GM12878 (cell line): ENCODE results near the gene ZNF486. TPM values are rescaled to one million over a fixed set of nuclear protein-coding genes. Genes with fewer than 3 reads are reported as not detected.

Experiments used
- ATAC-seq: fragments of 200-7000 bp; cut with Tn5 transposase; 3 replicates; pipeline ENCODE4 v1.9.1; 2020; ENCODE audit warnings: mild to moderate bottlenecking, moderate library complexity
- BruUV-seq: library from RNA; stranded (reverse); fragments of 400-500 nt; replicated peaks from 2 replicates; lab custom pipeline; 2021; lab: Mats Ljungman, UMichigan
- CTCF ChIA-PET: fragments of 300-600 bp; sonication (Branson Sonifier 250); formaldehyde crosslinking; extraction: SDS; loops from one replicate; lab custom pipeline; 2021; ENCODE audit warnings: inconsistent platforms; lab: Yijun Ruan, JAX
- POLR2A ChIA-PET: fragments of 350-600 bp; formaldehyde crosslinking; extraction: SDS; loops from one replicate; lab custom pipeline; 2021; ENCODE audit warnings: inconsistent platforms; lab: Charles Lee
- RAD21 ChIA-PET: fragments of 300-600 bp; sonication (Branson Sonifier 250); formaldehyde crosslinking; loops from one replicate; lab custom pipeline; 2023; ENCODE audit warnings: antibody characterized with exemption; ENCODE audit not compliant: unreplicated experiment; lab: Charles Lee
- SMC1A ChIA-PET: fragments of 300-600 bp; sonication (Branson Sonifier 250); formaldehyde crosslinking; loops from one replicate; lab custom pipeline; 2023; ENCODE audit not compliant: unreplicated experiment, uncharacterized antibody; lab: Charles Lee
- DNase-seq: peaks from one replicate; pipeline ENCODE4 v3.0.0-alpha.2; 2011; ENCODE audit warnings: low read depth, low spot score
- FAIRE-seq: peaks from 3 replicates; lab custom pipeline; 2011; peaks lifted over from hg19 to GRCh38; lab: Jason Lieb, UNC
- H2AFZ ChIP-seq: 2 replicates; pipeline ENCODE4 v1.6.0; 2011; ENCODE audit warnings: low read depth, low read length, control low read depth; ENCODE audit not compliant: control insufficient read depth
- H3K27ac ChIP-seq: 2 replicates; pipeline ENCODE4 v1.5.1; 2011; ENCODE audit warnings: control low read depth; ENCODE audit not compliant: control insufficient read depth, insufficient read depth
- H3K27me3 ChIP-seq, 2 experiments: replicated peaks in 1 of 2; 2 replicates each; pipeline versions ENCODE4 v1.6.0 to v1.6.1; 2011; ENCODE audit warnings: low read length in 1 of 2; ENCODE audit not compliant: control insufficient read depth in 2 of 2, insufficient read depth in 2 of 2
- H3K36me3 ChIP-seq, 2 experiments: 2 replicates each; pipeline ENCODE4 v1.5.1; 2011; ENCODE audit warnings: low read length in 1 of 2; ENCODE audit not compliant: control insufficient read depth in 2 of 2, insufficient read depth in 2 of 2
- H3K4me1 ChIP-seq: 2 replicates; pipeline ENCODE4 v1.6.1; 2011; ENCODE audit warnings: mild to moderate bottlenecking, low read length, moderate library complexity, mixed read lengths; ENCODE audit not compliant: control insufficient read depth, insufficient read depth
- H3K4me2 ChIP-seq: 2 replicates; pipeline ENCODE4 v1.6.0; 2011; ENCODE audit warnings: control low read depth; ENCODE audit not compliant: control insufficient read depth, insufficient read depth
- H3K4me3 ChIP-seq: fragments of 200-600 bp; sonication (generic); 2 replicates; pipeline ENCODE4 v1.5.1; 2016
- H3K79me2 ChIP-seq: 2 replicates; pipeline ENCODE4 v1.6.0; 2011; ENCODE audit warnings: low read length; ENCODE audit not compliant: control insufficient read depth, insufficient read depth
- H3K9ac ChIP-seq: 2 replicates; pipeline ENCODE4 v1.8.0; 2011; ENCODE audit warnings: low read length, control low read depth, mixed read lengths; ENCODE audit not compliant: control insufficient read depth, insufficient read depth
- H3K9me3 ChIP-seq: replicated peaks from 3 replicates; pipeline ENCODE4 v1.5.1; 2011; ENCODE audit warnings: mild to moderate bottlenecking, low read length; ENCODE audit not compliant: control insufficient read depth, insufficient read depth
- H4K20me1 ChIP-seq: 2 replicates; pipeline ENCODE4 v1.6.0; 2011; ENCODE audit not compliant: control insufficient read depth, insufficient read depth
- ATF2 ChIP-seq: IDR thresholded peaks from 2 replicates; pipeline ENCODE4 v1.6.1; 2012; ENCODE audit warnings: low read length, inconsistent platforms
- BMI1 ChIP-seq: fragments of 450-650 bp; IDR thresholded peaks from 2 replicates; pipeline ENCODE4 v1.6.1; 2016; ENCODE audit warnings: mild to moderate bottlenecking, moderate library complexity, borderline replicate concordance
- CBX3 ChIP-seq: fragments of 200-600 bp; sonication (generic); IDR thresholded peaks from 2 replicates; pipeline ENCODE4 v1.6.1; 2016; ENCODE audit warnings: low read depth, borderline replicate concordance
- GABPA ChIP-seq: IDR thresholded peaks from 2 replicates; pipeline ENCODE4 v1.6.1; 2014; ENCODE audit warnings: antibody characterized with exemption, low read depth, mild to moderate bottlenecking, inconsistent platforms
- IKZF2 ChIP-seq, 2 experiments: fragments of 450-650 bp; IDR thresholded peaks; 2 replicates each; pipeline ENCODE4 v1.6.1; 2017; ENCODE audit warnings: mild to moderate bottlenecking in 2 of 2, moderate library complexity in 2 of 2
- JUNB ChIP-seq: IDR thresholded peaks from 2 replicates; pipeline ENCODE4 v1.6.1; 2016; ENCODE audit warnings: antibody characterized with exemption, mild to moderate bottlenecking
- MYC ChIP-seq: IDR thresholded peaks from 2 replicates; pipeline ENCODE4 v1.6.1; 2011; ENCODE audit warnings: mild to moderate bottlenecking, low read length, moderate library complexity, inconsistent platforms; ENCODE audit not compliant: insufficient read depth, insufficient replicate concordance, insufficient read length, severe bottlenecking
- NBN ChIP-seq: fragments of 450-650 bp; IDR thresholded peaks from 2 replicates; pipeline ENCODE4 v1.6.1; 2016
- NKRF ChIP-seq: fragments of 450-650 bp; conservative IDR thresholded peaks from 2 replicates; pipeline ENCODE4 v1.6.1; 2017; ENCODE audit warnings: mild to moderate bottlenecking, moderate library complexity
- NR2C1 ChIP-seq: fragments of 450-650 bp; IDR thresholded peaks from 2 replicates; pipeline ENCODE4 v1.6.1; 2017; ENCODE audit warnings: antibody characterized with exemption, mild to moderate bottlenecking, moderate library complexity
- YBX1 ChIP-seq: fragments of 450-650 bp; IDR thresholded peaks from 2 replicates; pipeline ENCODE4 v1.6.1; 2016; ENCODE audit warnings: antibody characterized with exemption
- WGBS: methylation state at CpG from one replicate; pipeline ENCODE4 v1.1.6; 2016; ENCODE audit warnings: low lambda C conversion rate; ENCODE audit not compliant: insufficient replicate concordance, insufficient coverage; ENCODE audit errors: missing lambda C conversion rate; 5-methylcytosine and 5-hydroxymethylcytosine counted together
- in situ Hi-C: fragments of 300-500 bp; cut with MboI; formaldehyde crosslinking; loops from 9 replicates; pipeline ENCODE4 v1.14.3; 2018; ENCODE audit warnings: mixed read lengths
- intact Hi-C: fragments of 100-400 bp; cut with micrococcal nuclease; formaldehyde crosslinking; loops from one replicate; pipeline ENCODE4 v1.14.2; 2022; ENCODE audit not compliant: unreplicated experiment
- polyA plus RNA-seq, 11 experiments: library from polyadenylated mRNA; depleted of rRNA in 4 of 11; unstranded in 6 of 11; stranded (reverse) in 5 of 11; fragments of >200 nt; fragmentation: Nextera tagmentation in 4 of 11; fragmentation: Illumina TruSeq in 1 of 11; extraction: Ambion mirVana in 4 of 11; extraction: Trizol in 1 of 11; gene quantifications; 1 replicate in 1 of 11; 2 replicates in 10 of 11; pipeline versions ENCODE4 v1.2.1 to v1.2.3, GENCODE V29; 2011 to 2016; ENCODE audit warnings: inconsistent platforms in 2 of 11, missing spikeins in 2 of 11, low read depth in 1 of 11
- total RNA-seq, 4 experiments: library from RNA; depleted of rRNA in 3 of 4; stranded (reverse); fragments of >200 nt in 3 of 4; fragmentation: Illumina TruSeq in 1 of 4; extraction: Trizol in 1 of 4; gene quantifications; 2 replicates each; pipeline versions ENCODE4 v1.2.1 to v1.2.3, GENCODE V29; 2013 to 2021

Gene ZNF486
- total and polyA plus RNA-seq, 10 of the 15 experiments (the other 5 are each of a cell fraction or from before 2014, with no cell fraction given), result 0.02 to 1.0 (median 0.09) TPM; not detected in 1

- ATAC-seq (no peak), FAIRE-seq (no peak), DNase-seq (no peak)
- no TSS peak for BruUV-seq
- H3K27me3 ChIP-seq, result no peaks in the 10 kb centered on the region
- H2AFZ ChIP-seq, result no peak overlapping the region
- H3K9ac ChIP-seq, result no peak overlapping the region
- ChIA-PET RAD21 (no interaction called here), CTCF (no interaction called here), POLR2A (no interaction called here), SMC1A (no interaction called here)
- intact Hi-C loops (no loop called here), in situ Hi-C loops (no loop called here)
- H4K20me1 ChIP-seq, result no peaks in the 10 kb centered on the region
- WGBS, result 50% methylated on average over 4 of the region's 4 CpGs
- no peaks in the 10 kb centered on the region for H3K79me2 ChIP-seq
- no peaks in the 10 kb centered on the region for H3K4me1 ChIP-seq
- no peak overlapping the region for H3K27ac ChIP-seq
- no peak overlapping the region for H3K4me2 ChIP-seq
- no peaks in the 10 kb centered on the region for H3K36me3 ChIP-seq
- no peak overlapping the region for H3K4me3 ChIP-seq
- TF ChIP-seq NKRF, result no peak
- no peak for TF ChIP-seq CBX3
- TF ChIP-seq ATF2, result no peak
- TF ChIP-seq MYC, result no peak
- no peak for TF ChIP-seq BMI1
- TF ChIP-seq NR2C1, result no peak
- TF ChIP-seq IKZF2 (IDR thresholded peaks at IDR 0.05), result no peak
- TF ChIP-seq NBN, result no peak
- no peak for TF ChIP-seq YBX1
- no peak for TF ChIP-seq JUNB
- TF ChIP-seq GABPA, result no peak
- H3K9me3 ChIP-seq, result no peaks in the 10 kb centered on the region; the same call in 2 of the 3 replicates
These were observed 13.7 kb upstream of the ZNF486 start for GRCh38 chr19:20153281-20153680.
